ENCODE measurements around the gene NFKB1. TPM values are rescaled to one million over a fixed set of nuclear protein-coding genes. Genes with fewer than 3 reads are reported as not detected.

Gene NFKB1
- total RNA-seq, 1 donor from 2014 or later: 18.8 TPM

DNA sequence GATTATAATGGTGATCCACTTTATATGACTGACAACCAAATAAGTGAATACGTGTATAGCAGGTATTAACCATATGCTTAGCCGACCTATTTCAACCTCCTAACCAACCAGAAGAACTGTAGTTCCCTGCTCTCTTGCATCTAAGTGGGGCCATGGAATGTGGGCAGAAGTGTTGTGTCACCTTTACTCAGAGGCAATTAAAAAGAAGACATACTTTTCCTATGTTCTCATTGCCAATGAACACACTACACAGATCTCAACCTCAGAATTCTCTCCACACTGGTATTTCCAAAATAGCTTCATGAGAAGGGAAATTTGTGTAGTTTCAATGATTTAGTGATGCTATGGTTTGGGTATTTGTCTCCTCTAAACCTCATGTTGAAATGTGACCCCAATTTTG, 3.2 kb upstream of the NFKB1 start:
- H3K9ac ChIP-seq (ENCODE audit: low read depth in 1 of 3, low read length in 3 of 3): no peak overlapping the region
- no peaks in the 10 kb centered on the region for H3K27me3 ChIP-seq (ENCODE audit: control insufficient read depth in 3 of 3, insufficient read depth in 3 of 3, low read length in 3 of 3)
- H3K4me1 ChIP-seq (ENCODE audit: control insufficient read depth in 3 of 3, insufficient read depth in 3 of 3, low read length in 3 of 3): peaks cover 4 to 7% (median 6%) of the 10 kb centered on the region in 3 donors
- H3K27ac ChIP-seq (ENCODE audit: low read depth, low read length): no peak overlapping the region
- H3K4me3 ChIP-seq (ENCODE audit: low read length in 3 of 3): no peak overlapping the region
- H3K9me3 ChIP-seq (ENCODE audit: control insufficient read depth in 3 of 3, low read length in 3 of 3): no peaks in the 10 kb centered on the region
- H3K36me3 ChIP-seq (ENCODE audit: control insufficient read depth in 3 of 3, insufficient read depth in 3 of 3, low read length in 3 of 3): no peaks in the 10 kb centered on the region

DNA sequence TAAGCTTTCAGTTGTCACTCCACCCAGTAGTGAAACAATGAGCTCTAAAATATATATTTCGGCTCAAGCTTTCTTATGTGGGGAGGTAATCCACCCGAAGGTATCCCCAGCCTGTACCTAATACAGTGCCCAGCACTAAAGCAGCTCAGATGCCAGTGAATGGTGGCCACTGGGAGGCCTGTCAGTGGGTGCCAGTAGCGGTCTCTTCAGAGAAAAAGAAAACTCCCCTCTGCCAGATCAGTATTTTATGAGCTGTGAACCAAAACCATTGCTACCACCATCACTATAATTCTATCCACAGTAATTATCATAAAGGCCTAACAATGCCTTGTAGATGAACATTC, 835 bp upstream of the NFKB1 start:
- no peaks in the 10 kb centered on the region for H3K9me3 ChIP-seq (ENCODE audit: control insufficient read depth in 3 of 3, low read length in 3 of 3)
- H3K4me1 ChIP-seq (ENCODE audit: control insufficient read depth in 3 of 3, insufficient read depth in 3 of 3, low read length in 3 of 3): peaks cover 8 to 21% (median 12%) of the 10 kb centered on the region in 3 donors
- H3K27ac ChIP-seq (ENCODE audit: low read depth, low read length): peak overlapping the region; percentile 97
- H3K9ac ChIP-seq (ENCODE audit: low read depth in 1 of 3, low read length in 3 of 3): peak overlapping the region; percentile 66 to 96 (median 84)
- H3K36me3 ChIP-seq (ENCODE audit: control insufficient read depth in 3 of 3, insufficient read depth in 3 of 3, low read length in 3 of 3): no peaks in the 10 kb centered on the region
- no peaks in the 10 kb centered on the region for H3K27me3 ChIP-seq (ENCODE audit: control insufficient read depth in 3 of 3, insufficient read depth in 3 of 3, low read length in 3 of 3)
- peak overlapping the region; percentile 74 to 85 (median 78) for H3K4me3 ChIP-seq (ENCODE audit: low read length in 3 of 3)

DNA sequence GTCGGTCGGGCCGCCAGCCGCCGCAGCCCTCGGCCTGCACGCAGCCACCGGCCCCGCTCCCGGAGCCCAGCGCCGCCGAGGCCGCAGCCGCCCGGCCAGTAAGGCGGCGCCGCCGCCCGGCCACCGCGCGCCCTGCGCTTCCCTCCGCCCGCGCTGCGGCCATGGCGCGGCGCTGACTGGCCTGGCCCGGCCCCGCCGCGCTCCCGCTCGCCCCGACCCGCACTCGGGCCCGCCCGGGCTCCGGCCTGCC, 213 bp downstream of the NFKB1 start:
- Histone ChIP-seq H3K4me1 (ENCODE audit: control insufficient read depth in 3 of 3, insufficient read depth in 3 of 3, low read length in 3 of 3) (peaks cover 8 to 21% (median 12%) of the 10 kb centered on the region in 3 donors), H3K36me3 (ENCODE audit: control insufficient read depth in 3 of 3, insufficient read depth in 3 of 3, low read length in 3 of 3) (no peaks in the 10 kb centered on the region), H3K27me3 (ENCODE audit: control insufficient read depth in 3 of 3, insufficient read depth in 3 of 3, low read length in 3 of 3) (no peaks in the 10 kb centered on the region), H3K4me3 (ENCODE audit: low read length in 3 of 3) (peak overlapping the region; percentile 74 to 92 (median 88)), H3K9ac (ENCODE audit: low read depth in 1 of 3, low read length in 3 of 3) (peak overlapping the region; percentile 93 to 98 (median 96)), H3K27ac (ENCODE audit: low read depth, low read length) (peak overlapping the region; percentile 97), H3K9me3 (ENCODE audit: control insufficient read depth in 3 of 3, low read length in 3 of 3) (no peaks in the 10 kb centered on the region)

DNA sequence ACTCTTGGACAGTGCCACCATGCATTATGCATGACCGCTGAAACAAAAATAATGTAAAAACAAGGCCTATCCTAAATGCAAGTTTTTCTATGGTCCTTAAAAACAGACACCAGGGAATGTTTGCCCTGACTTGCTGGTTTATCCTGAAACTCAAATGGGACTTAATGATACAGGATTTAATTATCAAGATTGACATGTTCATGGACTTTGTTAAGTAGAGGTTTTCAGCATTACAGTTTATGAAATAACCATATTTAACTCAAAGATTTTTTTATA, 1.3 kb downstream of the NFKB1 start:
- Histone ChIP-seq H3K9ac (ENCODE audit: low read depth in 1 of 3, low read length in 3 of 3) (peak overlapping the region; percentile 93 to 98 (median 96)), H3K9me3 (ENCODE audit: control insufficient read depth in 3 of 3, low read length in 3 of 3) (no peaks in the 10 kb centered on the region), H3K27ac (ENCODE audit: low read depth, low read length) (peak overlapping the region; percentile 97), H3K4me3 (ENCODE audit: low read length in 3 of 3) (peak overlapping the region; percentile 88 to 94 (median 92)), H3K36me3 (ENCODE audit: control insufficient read depth in 3 of 3, insufficient read depth in 3 of 3, low read length in 3 of 3) (no peaks in the 10 kb centered on the region), H3K4me1 (ENCODE audit: control insufficient read depth in 3 of 3, insufficient read depth in 3 of 3, low read length in 3 of 3) (peaks cover 8 to 21% (median 12%) of the 10 kb centered on the region in 3 donors), H3K27me3 (ENCODE audit: control insufficient read depth in 3 of 3, insufficient read depth in 3 of 3, low read length in 3 of 3) (no peaks in the 10 kb centered on the region)

DNA sequence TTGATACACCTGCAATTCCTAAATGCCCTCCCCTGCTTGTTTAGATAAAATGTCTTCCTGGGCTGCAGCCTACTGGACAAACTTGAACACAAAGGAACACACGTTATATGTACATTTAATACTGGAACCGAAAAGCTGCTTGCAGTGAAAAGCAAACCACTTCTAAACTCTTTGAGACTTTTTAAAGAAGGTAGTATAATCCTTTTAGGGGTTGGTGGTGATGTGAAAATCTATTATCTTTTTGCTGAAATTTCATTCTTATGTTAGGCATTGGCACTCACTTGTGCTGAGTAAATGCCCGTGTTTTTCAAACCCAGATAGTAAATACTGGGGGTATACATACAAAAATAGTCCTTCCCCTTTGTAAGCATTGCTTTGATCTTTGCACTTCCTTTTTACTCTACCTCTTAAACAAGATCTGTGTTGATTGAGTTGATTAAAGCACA, 2.2 kb downstream of the NFKB1 start:
- H3K9ac ChIP-seq (ENCODE audit: low read depth in 1 of 3, low read length in 3 of 3): peak overlapping the region; percentile 93 to 98 (median 96)
- peaks cover 8 to 21% (median 12%) of the 10 kb centered on the region in 3 donors for H3K4me1 ChIP-seq (ENCODE audit: control insufficient read depth in 3 of 3, insufficient read depth in 3 of 3, low read length in 3 of 3)
- H3K27ac ChIP-seq (ENCODE audit: low read depth, low read length): no peak overlapping the region
- no peaks in the 10 kb centered on the region for H3K27me3 ChIP-seq (ENCODE audit: control insufficient read depth in 3 of 3, insufficient read depth in 3 of 3, low read length in 3 of 3)
- no peaks in the 10 kb centered on the region for H3K9me3 ChIP-seq (ENCODE audit: control insufficient read depth in 3 of 3, low read length in 3 of 3)
- peak overlapping the region in 2 of 3 donors; percentile 32 to 94 for H3K4me3 ChIP-seq (ENCODE audit: low read length in 3 of 3)
- H3K36me3 ChIP-seq (ENCODE audit: control insufficient read depth in 3 of 3, insufficient read depth in 3 of 3, low read length in 3 of 3): no peaks in the 10 kb centered on the region

DNA sequence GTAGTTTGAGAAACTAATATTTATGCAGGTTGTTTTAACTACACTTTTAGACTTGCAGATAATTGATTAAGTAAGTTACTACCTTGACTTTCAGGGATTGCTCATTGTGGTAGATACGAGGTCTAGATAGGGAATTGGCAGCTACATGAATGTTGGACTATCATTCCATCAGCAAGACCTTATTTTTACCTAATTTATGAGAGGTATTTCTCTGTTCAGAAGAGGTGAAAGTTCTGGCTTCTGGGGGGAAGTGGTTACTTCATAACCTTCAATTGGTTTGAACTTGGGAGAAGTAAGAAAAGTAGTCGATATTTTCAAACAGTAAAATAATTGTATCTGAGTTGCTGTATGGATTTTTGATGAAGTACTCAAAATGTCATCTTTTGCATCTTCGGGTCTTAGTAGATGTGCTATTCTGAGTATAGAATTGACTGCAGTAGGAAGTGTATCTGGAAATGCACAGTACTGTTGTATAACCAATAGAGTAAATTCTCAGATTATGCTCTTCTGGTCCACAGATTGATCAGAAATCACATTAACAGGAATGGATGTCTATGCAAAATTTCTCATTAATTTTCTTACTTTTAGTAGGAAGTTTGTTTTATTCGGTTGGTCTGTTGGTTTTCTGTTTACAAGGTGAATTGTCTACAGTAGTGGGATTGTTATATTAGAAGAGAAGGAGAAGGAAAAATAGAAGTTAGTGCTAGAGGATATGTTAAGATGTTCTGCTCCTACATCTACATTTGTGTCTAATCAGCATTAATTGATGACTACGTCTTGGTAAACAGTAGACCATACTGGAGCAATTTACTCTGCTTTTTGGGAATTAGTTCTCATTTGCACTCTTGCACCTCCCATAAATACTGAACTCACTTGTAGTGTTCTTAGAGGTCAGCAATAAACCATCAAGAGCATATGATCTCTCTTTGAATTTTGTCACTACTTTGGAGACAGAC, 3.0 kb downstream of the NFKB1 start:
- H3K4me1 ChIP-seq (ENCODE audit: control insufficient read depth in 3 of 3, insufficient read depth in 3 of 3, low read length in 3 of 3): peaks cover 8 to 21% (median 12%) of the 10 kb centered on the region in 3 donors
- no peaks in the 10 kb centered on the region for H3K9me3 ChIP-seq (ENCODE audit: control insufficient read depth in 3 of 3, low read length in 3 of 3)
- peak overlapping the region in 2 of 3 donors; percentile 32 to 94 for H3K4me3 ChIP-seq (ENCODE audit: low read length in 3 of 3)
- no peak overlapping the region for H3K27ac ChIP-seq (ENCODE audit: low read depth, low read length)
- H3K36me3 ChIP-seq (ENCODE audit: control insufficient read depth in 3 of 3, insufficient read depth in 3 of 3, low read length in 3 of 3): no peaks in the 10 kb centered on the region
- H3K9ac ChIP-seq (ENCODE audit: low read depth in 1 of 3, low read length in 3 of 3): peak overlapping the region in 1 of 3 donors; percentile 8
- no peaks in the 10 kb centered on the region for H3K27me3 ChIP-seq (ENCODE audit: control insufficient read depth in 3 of 3, insufficient read depth in 3 of 3, low read length in 3 of 3)

DNA sequence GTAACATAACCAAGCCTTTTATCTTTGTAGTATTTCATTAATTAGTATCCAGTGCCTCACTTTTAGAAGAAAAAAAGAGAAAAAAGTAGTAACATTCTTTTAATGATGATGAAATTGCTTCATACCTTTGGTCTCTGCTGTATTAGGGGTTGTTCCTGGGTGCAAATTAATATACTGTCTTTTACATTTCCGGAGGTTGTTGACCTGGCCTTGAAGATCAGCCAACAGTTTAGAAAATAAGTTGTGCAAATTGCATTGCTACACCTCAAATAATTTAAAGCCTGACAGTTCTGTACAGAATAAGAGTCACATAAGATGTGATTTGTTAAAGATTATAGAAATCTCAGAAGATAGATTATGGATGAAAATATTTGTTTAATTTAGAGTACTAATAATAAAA, 3.8 kb downstream of the NFKB1 start:
- H3K9ac ChIP-seq (ENCODE audit: low read depth in 1 of 3, low read length in 3 of 3): no peak overlapping the region
- no peak overlapping the region for H3K4me3 ChIP-seq (ENCODE audit: low read length in 3 of 3)
- no peaks in the 10 kb centered on the region for H3K36me3 ChIP-seq (ENCODE audit: control insufficient read depth in 3 of 3, insufficient read depth in 3 of 3, low read length in 3 of 3)
- no peak overlapping the region for H3K27ac ChIP-seq (ENCODE audit: low read depth, low read length)
- no peaks in the 10 kb centered on the region for H3K9me3 ChIP-seq (ENCODE audit: control insufficient read depth in 3 of 3, low read length in 3 of 3)
- H3K4me1 ChIP-seq (ENCODE audit: control insufficient read depth in 3 of 3, insufficient read depth in 3 of 3, low read length in 3 of 3): peaks cover 8 to 23% (median 14%) of the 10 kb centered on the region in 3 donors
- H3K27me3 ChIP-seq (ENCODE audit: control insufficient read depth in 3 of 3, insufficient read depth in 3 of 3, low read length in 3 of 3): no peaks in the 10 kb centered on the region

DNA sequence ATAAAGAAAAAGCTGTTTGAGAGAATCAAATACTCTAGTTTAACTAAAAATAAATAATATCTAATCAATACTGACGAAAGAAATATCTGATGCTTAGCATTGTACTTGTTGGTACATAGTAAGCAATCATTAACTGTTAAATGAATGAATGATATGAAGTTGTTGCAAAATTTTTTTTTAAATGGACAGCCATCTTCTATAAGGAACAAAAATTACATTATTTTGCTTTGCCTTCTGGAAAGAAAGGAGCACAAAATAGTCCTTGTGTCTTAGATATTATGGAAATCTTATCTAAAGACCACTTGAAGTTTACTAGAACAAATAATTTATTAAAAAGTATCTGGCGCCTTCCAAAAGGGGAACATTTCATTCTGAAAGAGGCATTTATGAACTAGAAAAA, 4.5 kb downstream of the NFKB1 start:
- H3K4me3 ChIP-seq (ENCODE audit: low read length in 3 of 3): no peak overlapping the region
- no peak overlapping the region for H3K9ac ChIP-seq (ENCODE audit: low read depth in 1 of 3, low read length in 3 of 3)
- H3K36me3 ChIP-seq (ENCODE audit: control insufficient read depth in 3 of 3, insufficient read depth in 3 of 3, low read length in 3 of 3): no peaks in the 10 kb centered on the region
- H3K27ac ChIP-seq (ENCODE audit: low read depth, low read length): no peak overlapping the region
- no peaks in the 10 kb centered on the region for H3K9me3 ChIP-seq (ENCODE audit: control insufficient read depth in 3 of 3, low read length in 3 of 3)
- H3K4me1 ChIP-seq (ENCODE audit: control insufficient read depth in 3 of 3, insufficient read depth in 3 of 3, low read length in 3 of 3): peaks cover 4 to 18% (median 10%) of the 10 kb centered on the region in 3 donors
- no peaks in the 10 kb centered on the region for H3K27me3 ChIP-seq (ENCODE audit: control insufficient read depth in 3 of 3, insufficient read depth in 3 of 3, low read length in 3 of 3)

DNA sequence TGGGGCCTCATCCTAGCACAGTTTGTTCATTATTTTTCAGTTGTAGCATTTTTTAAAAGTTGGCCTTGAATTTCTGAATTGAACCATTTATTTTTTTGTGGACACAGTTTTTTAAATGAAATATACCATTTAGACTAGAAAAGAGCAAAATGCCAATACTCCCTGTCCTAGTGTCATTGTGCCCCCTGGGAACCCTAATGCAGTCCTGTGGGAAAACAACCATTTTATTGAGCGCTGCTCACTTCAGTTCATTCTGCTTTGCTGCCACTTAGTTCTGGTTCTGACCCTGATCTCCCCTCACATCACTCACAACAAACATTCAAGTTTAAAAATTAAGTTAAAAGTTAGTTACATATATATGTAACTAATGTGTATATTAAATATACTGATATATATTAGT, 5.4 kb downstream of the NFKB1 start:
- Histone ChIP-seq H3K27ac (ENCODE audit: low read depth, low read length) (no peak overlapping the region), H3K27me3 (ENCODE audit: control insufficient read depth in 3 of 3, insufficient read depth in 3 of 3, low read length in 3 of 3) (no peaks in the 10 kb centered on the region), H3K4me1 (ENCODE audit: control insufficient read depth in 3 of 3, insufficient read depth in 3 of 3, low read length in 3 of 3) (peaks cover 4 to 18% (median 10%) of the 10 kb centered on the region in 3 donors)

DNA sequence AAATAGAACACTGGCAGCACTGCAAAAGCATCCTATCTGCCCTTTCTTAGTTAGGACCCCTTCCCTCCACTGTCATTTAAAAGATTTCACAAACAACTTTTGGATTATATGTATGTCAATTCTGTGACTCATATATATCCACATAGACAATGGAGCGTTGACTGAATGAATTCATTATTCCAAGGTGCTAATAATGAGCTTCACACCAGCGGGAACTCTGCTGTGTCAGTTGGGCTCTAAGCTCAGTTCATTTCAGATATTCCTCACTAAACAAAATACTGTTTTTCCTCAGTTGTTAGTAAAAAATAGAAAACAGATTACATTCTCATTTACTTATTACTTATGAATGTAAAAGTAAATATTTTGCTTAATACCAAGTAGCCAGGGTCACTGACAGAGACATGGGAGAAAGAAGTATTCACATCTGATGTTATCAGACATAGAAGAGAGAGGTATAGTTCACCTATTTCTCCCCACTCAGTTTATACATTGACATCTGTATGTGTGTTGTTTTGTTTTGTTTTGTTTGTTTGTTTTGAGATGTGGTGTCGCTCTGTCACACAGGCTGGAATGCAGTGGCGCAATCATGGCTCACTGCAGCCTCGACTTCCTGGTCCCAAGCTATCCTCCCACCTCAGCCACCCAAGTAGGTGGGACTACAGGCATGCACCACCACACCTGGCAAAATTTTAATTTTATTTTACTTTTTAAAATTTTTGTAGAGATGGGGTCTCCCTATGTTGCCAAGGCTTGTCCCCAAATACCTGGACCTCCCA, 10.9 kb downstream of the NFKB1 start:
- Histone ChIP-seq H3K9ac (ENCODE audit: low read depth in 1 of 3, low read length in 3 of 3) (no peak overlapping the region), H3K27me3 (ENCODE audit: control insufficient read depth in 3 of 3, insufficient read depth in 3 of 3, low read length in 3 of 3) (no peaks in the 10 kb centered on the region), H3K9me3 (ENCODE audit: control insufficient read depth in 3 of 3, low read length in 3 of 3) (peaks cover 0 to 4% (median 0%) of the 10 kb centered on the region in 3 donors), H3K36me3 (ENCODE audit: control insufficient read depth in 3 of 3, insufficient read depth in 3 of 3, low read length in 3 of 3) (no peaks in the 10 kb centered on the region), H3K27ac (ENCODE audit: low read depth, low read length) (no peak overlapping the region), H3K4me1 (ENCODE audit: control insufficient read depth in 3 of 3, insufficient read depth in 3 of 3, low read length in 3 of 3) (peaks cover 0 to 4% (median 3%) of the 10 kb centered on the region in 3 donors), H3K4me3 (ENCODE audit: low read length in 3 of 3) (no peak overlapping the region)

More for the DNA sequence above, 5.4 kb downstream of the NFKB1 start:
- Histone ChIP-seq H3K9me3 (ENCODE audit: control insufficient read depth in 3 of 3, low read length in 3 of 3) (no peaks in the 10 kb centered on the region), H3K9ac (ENCODE audit: low read depth in 1 of 3, low read length in 3 of 3) (no peak overlapping the region), H3K4me3 (ENCODE audit: low read length in 3 of 3) (no peak overlapping the region), H3K36me3 (ENCODE audit: control insufficient read depth in 3 of 3, insufficient read depth in 3 of 3, low read length in 3 of 3) (no peaks in the 10 kb centered on the region)

Measured in skeletal muscle tissue (tissue), 4 donors.